PC-9 (cell line): ENCODE results near the gene GLYATL1B.

Experiments used
- CTCF ChIP-seq: fragments of 200-600 bp; sonication (generic); conservative IDR thresholded peaks from 2 replicates; pipeline ENCODE4 v1.6.1; 2017; ENCODE audit warnings: mixed run types, antibody characterized with exemption, mild to moderate bottlenecking, moderate library complexity
- EZH2 ChIP-seq: fragments of 200-600 bp; sonication (generic); IDR thresholded peaks from 2 replicates; pipeline ENCODE4 v1.8.0; 2017; ENCODE audit warnings: antibody characterized with exemption, low read depth

- TF ChIP-seq CTCF: no peak
- TF ChIP-seq EZH2: no peak
Observed at GRCh38 chr11:59114344-59114743, 28.2 kb downstream of the GLYATL1B start.
